Measurements from ENCODE around the gene SLC4A1.
A peak's percentile ranks its signal among the peaks of the same experiment; 100 is the strongest.

The SLC4A1 gene

DNA sequence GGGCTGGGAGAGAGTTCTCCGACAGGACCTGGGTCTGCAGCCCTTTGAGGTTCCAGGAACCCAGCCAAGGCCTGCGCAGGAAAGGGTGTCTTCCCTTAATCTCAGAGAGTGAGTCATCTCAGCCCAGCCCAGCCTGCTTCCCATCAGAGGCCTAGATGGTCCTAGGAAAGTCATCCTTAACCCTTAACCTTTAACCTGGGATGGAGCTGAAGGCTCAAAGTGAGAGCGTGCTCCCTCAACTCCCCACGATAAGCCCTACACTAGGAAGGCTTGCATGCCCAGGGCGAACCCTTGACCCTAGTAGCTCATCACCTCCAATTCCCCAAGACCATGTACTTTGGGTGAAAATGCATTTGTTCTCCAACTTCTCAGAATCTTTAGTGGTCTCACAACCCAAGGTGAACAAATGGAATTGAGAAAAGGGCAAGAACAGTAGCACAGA is 63.5 kb downstream of the SLC4A1 start:
- Histone ChIP-seq H3K27ac (no peak overlapping the region), H3K27me3 (ENCODE audit: insufficient read depth, low read depth, severe bottlenecking) (no peaks in the 10 kb centered on the region)

DNA sequence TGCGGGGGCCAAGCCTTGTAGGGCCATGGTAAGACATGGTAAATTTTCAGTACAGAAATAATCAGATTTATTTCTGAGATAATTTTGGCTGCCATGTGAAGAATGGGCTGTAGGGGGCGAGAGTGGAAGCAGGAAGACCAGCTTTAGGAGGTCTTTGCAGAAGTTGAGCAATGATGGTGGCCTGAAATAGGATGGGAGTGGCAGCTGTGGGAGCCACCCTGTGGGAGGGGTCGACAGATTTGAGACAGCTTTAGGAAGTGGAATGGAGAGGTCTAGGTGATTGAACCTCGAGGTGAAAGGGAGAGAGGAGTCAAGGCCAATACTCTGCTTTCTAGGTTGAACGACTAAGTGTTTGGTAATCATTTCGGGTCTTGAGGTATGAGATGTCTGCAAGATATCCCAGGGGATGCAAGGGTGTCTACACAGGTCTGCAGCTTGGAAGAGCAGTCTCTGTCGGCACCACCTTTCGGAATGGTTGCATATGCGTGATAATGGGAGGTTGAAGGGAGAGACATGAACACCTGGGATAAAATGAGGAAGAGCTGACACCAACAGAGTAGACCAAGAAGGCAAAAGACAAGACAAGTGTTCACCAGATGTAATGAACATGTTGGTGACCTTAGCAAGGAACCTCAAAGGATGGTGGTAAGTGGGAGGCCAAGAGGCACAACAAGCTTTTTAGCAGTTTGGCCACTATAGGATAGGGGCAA is 64.0 kb downstream of the SLC4A1 start:
- H3K27me3 ChIP-seq (ENCODE audit: insufficient read depth, low read depth, severe bottlenecking): no peaks in the 10 kb centered on the region
- no peaks in the 10 kb centered on the region for H3K9me3 ChIP-seq (ENCODE audit: severe bottlenecking)
- peak; percentile 78 for DNase-seq
- TF ChIP-seq, protein P1, sequence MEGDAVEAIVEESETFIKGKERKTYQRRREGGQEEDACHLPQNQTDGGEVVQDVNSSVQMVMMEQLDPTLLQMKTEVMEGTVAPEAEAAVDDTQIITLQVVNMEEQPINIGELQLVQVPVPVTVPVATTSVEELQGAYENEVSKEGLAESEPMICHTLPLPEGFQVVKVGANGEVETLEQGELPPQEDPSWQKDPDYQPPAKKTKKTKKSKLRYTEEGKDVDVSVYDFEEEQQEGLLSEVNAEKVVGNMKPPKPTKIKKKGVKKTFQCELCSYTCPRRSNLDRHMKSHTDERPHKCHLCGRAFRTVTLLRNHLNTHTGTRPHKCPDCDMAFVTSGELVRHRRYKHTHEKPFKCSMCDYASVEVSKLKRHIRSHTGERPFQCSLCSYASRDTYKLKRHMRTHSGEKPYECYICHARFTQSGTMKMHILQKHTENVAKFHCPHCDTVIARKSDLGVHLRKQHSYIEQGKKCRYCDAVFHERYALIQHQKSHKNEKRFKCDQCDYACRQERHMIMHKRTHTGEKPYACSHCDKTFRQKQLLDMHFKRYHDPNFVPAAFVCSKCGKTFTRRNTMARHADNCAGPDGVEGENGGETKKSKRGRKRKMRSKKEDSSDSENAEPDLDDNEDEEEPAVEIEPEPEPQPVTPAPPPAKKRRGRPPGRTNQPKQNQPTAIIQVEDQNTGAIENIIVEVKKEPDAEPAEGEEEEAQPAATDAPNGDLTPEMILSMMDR (IDR thresholded peaks at IDR 0.05; ENCODE audit: low read depth, low read length): peak; percentile 74
- no peak overlapping the region for H3K4me3 ChIP-seq (ENCODE audit: low read depth, low read length)
- peaks cover 30% of the 10 kb centered on the region for H3K36me3 ChIP-seq
- H3K27ac ChIP-seq: no peak overlapping the region

More for the DNA sequence above, 63.5 kb downstream of the SLC4A1 start:
- no peak for DNase-seq
- Histone ChIP-seq H3K4me3 (ENCODE audit: low read depth, low read length) (no peak overlapping the region), H3K36me3 (peaks cover 36% of the 10 kb centered on the region), H3K9me3 (ENCODE audit: severe bottlenecking) (no peaks in the 10 kb centered on the region)
- TF ChIP-seq, protein P1 (IDR thresholded peaks at IDR 0.05; ENCODE audit: low read depth, low read length): no peak

DNA sequence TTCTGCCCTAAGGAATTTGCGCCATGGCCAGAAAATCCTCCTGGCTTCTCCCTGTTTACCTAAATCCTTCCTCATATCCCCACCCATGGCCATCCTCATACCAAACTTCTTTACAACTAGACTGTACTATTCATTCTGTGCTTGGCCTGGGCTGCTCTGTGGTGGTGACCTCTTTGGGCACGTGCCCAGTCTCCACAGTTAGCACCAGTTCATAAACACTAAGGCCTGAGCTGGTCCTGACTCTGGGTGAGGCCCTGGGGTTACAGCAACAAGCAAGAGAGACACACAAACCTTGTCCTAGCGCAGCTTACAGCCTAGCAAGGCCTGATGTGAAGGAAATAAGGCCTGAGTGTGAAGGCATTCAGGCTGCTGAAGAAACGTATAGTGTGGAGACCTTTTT is 65.2 kb downstream of the SLC4A1 start:
- no peaks in the 10 kb centered on the region for H3K9me3 ChIP-seq (ENCODE audit: severe bottlenecking)
- TF ChIP-seq, protein P1 (IDR thresholded peaks at IDR 0.05; ENCODE audit: low read depth, low read length): no peak
- H3K4me3 ChIP-seq (ENCODE audit: low read depth, low read length): no peak overlapping the region
- H3K36me3 ChIP-seq: peaks cover 23% of the 10 kb centered on the region
- no peak overlapping the region for H3K27ac ChIP-seq
- H3K27me3 ChIP-seq (ENCODE audit: insufficient read depth, low read depth, severe bottlenecking): no peaks in the 10 kb centered on the region
- no peak for DNase-seq

DNA sequence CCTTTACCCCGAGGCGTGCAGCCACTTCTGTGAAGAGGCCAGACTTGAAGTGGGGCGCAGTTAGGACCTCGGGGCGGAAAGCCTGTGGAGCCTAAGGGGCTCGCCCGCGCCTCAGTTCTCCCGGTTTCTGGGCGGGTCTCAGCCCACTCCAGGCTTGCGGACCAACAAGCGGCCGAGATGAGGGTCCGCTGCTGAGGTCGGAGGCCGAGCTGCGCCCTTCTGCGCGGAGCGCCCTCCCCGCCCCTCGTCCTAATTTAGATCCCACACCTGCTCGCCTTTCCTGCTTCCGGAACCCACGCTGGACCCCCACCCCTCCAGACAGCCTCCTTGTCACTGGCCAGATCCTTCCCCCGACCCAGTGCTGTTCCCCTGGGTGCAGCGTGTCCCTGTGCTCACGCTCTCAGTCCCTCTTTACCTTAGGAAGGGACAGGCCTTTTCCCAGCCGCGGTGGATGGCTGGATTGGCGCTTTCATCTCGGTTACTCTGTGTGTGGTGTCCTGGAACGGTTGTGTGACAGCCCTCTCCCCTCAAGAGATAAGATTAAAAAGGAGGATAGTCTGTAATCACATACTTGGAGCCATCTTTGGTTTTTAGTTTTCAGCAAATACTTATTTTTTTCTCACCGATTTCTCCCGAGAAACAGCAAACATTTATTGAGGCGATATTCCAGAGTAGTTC is 67.3 kb downstream of the SLC4A1 start:
- peak; percentile 68 for DNase-seq
- Histone ChIP-seq H3K36me3 (peaks cover 23% of the 10 kb centered on the region), H3K27me3 (ENCODE audit: insufficient read depth, low read depth, severe bottlenecking) (no peaks in the 10 kb centered on the region), H3K9me3 (ENCODE audit: severe bottlenecking) (no peaks in the 10 kb centered on the region), H3K4me3 (ENCODE audit: low read depth, low read length) (peak overlapping the region; percentile 55), H3K27ac (peak overlapping the region; percentile 89)
- TF ChIP-seq, protein P1 (IDR thresholded peaks at IDR 0.05; ENCODE audit: low read depth, low read length): no peak

DNA sequence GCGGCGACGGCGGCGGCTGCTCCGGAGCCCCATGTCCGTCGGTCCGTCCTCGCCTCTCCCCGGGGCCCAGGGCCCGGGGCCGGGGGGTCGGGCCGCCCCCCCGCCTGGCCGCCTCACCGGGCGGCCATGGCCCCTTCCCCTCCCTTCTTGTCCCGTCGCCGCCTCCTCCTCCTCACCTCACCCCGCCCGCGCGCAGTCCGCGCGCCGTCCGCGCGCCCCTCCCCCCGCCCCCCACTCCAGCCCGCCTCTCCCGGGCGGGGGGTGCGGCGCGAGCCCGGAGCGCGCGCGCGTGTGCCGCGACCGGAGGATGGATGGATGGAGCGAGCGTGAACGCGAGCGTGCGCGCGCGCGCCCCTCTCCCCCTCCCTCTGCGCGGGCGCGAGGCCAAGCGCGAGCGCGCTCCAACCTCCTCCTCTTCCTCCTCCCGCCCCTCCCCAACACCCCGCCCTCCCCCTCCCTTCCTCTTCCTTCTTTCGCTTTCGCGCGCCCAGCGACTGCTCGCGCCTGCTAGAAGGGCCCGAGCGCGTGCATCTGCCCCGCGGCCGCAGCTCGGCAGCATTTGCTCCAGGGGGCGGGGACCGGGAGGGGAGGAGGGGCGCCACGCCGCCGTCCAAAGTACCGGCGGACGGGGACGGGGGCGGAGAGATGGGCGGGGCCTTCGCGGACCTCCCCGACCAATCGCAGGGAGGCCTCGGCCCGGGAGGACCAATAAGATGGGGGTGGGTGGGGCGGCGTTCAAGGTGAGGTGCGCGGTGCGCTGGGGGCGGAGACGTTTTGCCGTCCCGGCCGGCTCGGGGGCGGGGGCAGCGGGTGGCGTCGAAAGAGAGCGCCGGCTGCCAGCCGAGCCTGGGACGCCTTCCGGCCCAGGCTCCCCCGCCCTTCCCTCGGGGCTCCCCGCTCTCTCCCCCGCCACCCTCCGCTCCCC is 68.1 kb downstream of the SLC4A1 start, which contains the start of gene ATXN7L3:
ATXN7L3 (minus strand) TSS at position 332 of the 925 bp plus-strand sequence. CDS start 1,814 bp downstream, outside the sequence.
- H3K27ac ChIP-seq: peak within 1 kb of the TSS; percentile 93
- TF ChIP-seq, protein P1 (IDR thresholded peaks at IDR 0.05; ENCODE audit: low read depth, low read length): no peak
- DNase-seq: peak; percentile 100
- no peaks in the 10 kb centered on the region for H3K9me3 ChIP-seq (ENCODE audit: severe bottlenecking)
- H3K27me3 ChIP-seq (ENCODE audit: insufficient read depth, low read depth, severe bottlenecking): no peaks in the 10 kb centered on the region
- peak within 1 kb of the TSS; percentile 87 for H3K4me3 ChIP-seq (ENCODE audit: low read depth, low read length)
- H3K36me3 ChIP-seq: peaks cover 31% of the 10 kb centered on the region

All from WERI-Rb-1 (cell line).